Lung (tissue), 12 donors: ENCODE data around the gene PARP9. TPM values are rescaled to one million over a fixed set of nuclear protein-coding genes. Genes with fewer than 3 reads are reported as not detected.

Experiments
- ATAC-seq: fragments of 200-7000 bp; cut with Tn5 transposase; one replicate; pipeline ENCODE4 v1.9.1; 2020; ENCODE audit warnings: moderate number of reproducible peaks; ENCODE audit not compliant: insufficient read depth, low FRiP score
- DNase-seq, 3 donors: peaks; one replicate each; pipeline ENCODE4 v3.0.0-alpha.2; 2013 to 2017
- H3K27ac ChIP-seq, 2 donors: one replicate each; pipeline ENCODE4 v1.5.1; 2013; ENCODE audit warnings: mild to moderate bottlenecking in 2 of 2, moderate library complexity in 2 of 2, control low read depth in 1 of 2, inconsistent platforms in 1 of 2, low read depth in 1 of 2, low read length in 1 of 2
- H3K27me3 ChIP-seq, 3 donors: one replicate each; pipeline ENCODE4 v1.5.1; 2013; ENCODE audit warnings: low read length in 2 of 3; ENCODE audit not compliant: control insufficient read depth in 3 of 3, insufficient read depth in 3 of 3
- H3K36me3 ChIP-seq, 4 donors: one replicate each; pipeline ENCODE4 v1.5.1; 2013; ENCODE audit warnings: low read length in 4 of 4, mild to moderate bottlenecking in 1 of 4, moderate library complexity in 1 of 4; ENCODE audit not compliant: control insufficient read depth in 4 of 4, insufficient read depth in 4 of 4
- H3K4me1 ChIP-seq, 5 donors: one replicate each; pipeline ENCODE4 v1.5.1; 2013; ENCODE audit warnings: low read length in 5 of 5, mild to moderate bottlenecking in 2 of 5, moderate library complexity in 1 of 5; ENCODE audit not compliant: control insufficient read depth in 5 of 5, insufficient read depth in 5 of 5
- H3K4me3 ChIP-seq: one replicate; pipeline ENCODE4 v1.5.1; 2013; ENCODE audit warnings: mild to moderate bottlenecking, control low read depth, moderate library complexity
- H3K9ac ChIP-seq, 2 donors: one replicate each; pipeline ENCODE4 v1.5.1; 2013; ENCODE audit warnings: low read length in 2 of 2, control low read depth in 1 of 2; ENCODE audit not compliant: insufficient read depth in 1 of 2
- H3K9me3 ChIP-seq, 4 donors: one replicate each; pipeline ENCODE4 v1.5.1; 2013; ENCODE audit warnings: low read length in 3 of 4, mild to moderate bottlenecking in 1 of 4, moderate library complexity in 1 of 4; ENCODE audit not compliant: control insufficient read depth in 4 of 4, insufficient read depth in 3 of 4
- WGBS, 2 donors: extraction: QIAGEN DNeasy Blood & Tissue Kit; methylation state at CpG; one replicate each; pipeline ENCODE4 v1.1.7; 2013; 5-methylcytosine and 5-hydroxymethylcytosine counted together
- polyA plus RNA-seq, 2 donors: library from polyadenylated mRNA; stranded (reverse); fragments of 200-250 nt; gene quantifications; one replicate each; pipeline ENCODE4 v1.2.1, GENCODE V29; 2013
- total RNA-seq, 2 donors: library from RNA; depleted of rRNA in 1 of 2; stranded (reverse); fragments of >200 nt in 1 of 2; gene quantifications; one replicate each; pipeline ENCODE4 v1.2.1, GENCODE V29; 2014 to 2021
- TF ChIP-seq, protein P1 (sequence below): IDR thresholded peaks from 2 replicates; pipeline ENCODE4 v1.5.1; 2012; ENCODE audit warnings: mild to moderate bottlenecking; ENCODE audit errors: control extremely low read depth, extremely low read depth
- donor health status: control.
- donor health status: control.
- donor health status: Bipolar disorder and iron deficiency.
- donor health status: healthy.
- donor health status: DM: yes; HTN: yes; CAD: no.

The PARP9 gene
- total and polyA plus RNA-seq, 4 donors: 31.7 to 57.0 (median 41.5) TPM

DNA sequence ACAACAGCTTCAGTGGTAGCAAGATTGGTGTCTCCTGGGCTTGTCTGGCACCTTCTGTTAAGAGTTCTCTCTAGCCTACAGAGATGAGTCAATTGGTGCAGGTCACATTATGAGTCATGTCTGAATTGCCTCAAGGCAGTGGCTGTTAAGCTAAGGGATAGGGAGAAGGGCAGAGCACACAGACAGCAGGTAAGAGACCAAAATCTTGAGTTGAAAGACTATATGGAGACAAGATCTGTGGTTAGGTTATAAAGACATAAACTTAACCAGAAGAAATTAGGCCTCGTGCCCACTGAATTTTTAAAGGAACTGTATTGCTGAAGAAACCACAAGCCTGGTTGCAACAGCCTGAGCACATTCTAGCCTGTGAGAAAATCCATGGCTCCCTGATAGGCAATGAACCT, 30.2 kb downstream of the PARP9 start:
- DNase-seq: no peak
- TF ChIP-seq, protein P1, sequence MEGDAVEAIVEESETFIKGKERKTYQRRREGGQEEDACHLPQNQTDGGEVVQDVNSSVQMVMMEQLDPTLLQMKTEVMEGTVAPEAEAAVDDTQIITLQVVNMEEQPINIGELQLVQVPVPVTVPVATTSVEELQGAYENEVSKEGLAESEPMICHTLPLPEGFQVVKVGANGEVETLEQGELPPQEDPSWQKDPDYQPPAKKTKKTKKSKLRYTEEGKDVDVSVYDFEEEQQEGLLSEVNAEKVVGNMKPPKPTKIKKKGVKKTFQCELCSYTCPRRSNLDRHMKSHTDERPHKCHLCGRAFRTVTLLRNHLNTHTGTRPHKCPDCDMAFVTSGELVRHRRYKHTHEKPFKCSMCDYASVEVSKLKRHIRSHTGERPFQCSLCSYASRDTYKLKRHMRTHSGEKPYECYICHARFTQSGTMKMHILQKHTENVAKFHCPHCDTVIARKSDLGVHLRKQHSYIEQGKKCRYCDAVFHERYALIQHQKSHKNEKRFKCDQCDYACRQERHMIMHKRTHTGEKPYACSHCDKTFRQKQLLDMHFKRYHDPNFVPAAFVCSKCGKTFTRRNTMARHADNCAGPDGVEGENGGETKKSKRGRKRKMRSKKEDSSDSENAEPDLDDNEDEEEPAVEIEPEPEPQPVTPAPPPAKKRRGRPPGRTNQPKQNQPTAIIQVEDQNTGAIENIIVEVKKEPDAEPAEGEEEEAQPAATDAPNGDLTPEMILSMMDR: no peak
- peaks cover 8 to 52% (median 25%) of the 10 kb centered on the region in 4 donors for H3K36me3 ChIP-seq
- ATAC-seq: no peak
- H3K4me3 ChIP-seq: no peak overlapping the region
- H3K4me1 ChIP-seq: no peaks in the 10 kb centered on the region
- 37 to 53% methylated on average over 1 of the region's 1 CpG for WGBS, 2 donors
- no peaks in the 10 kb centered on the region for H3K9me3 ChIP-seq
- no peak overlapping the region for H3K27ac ChIP-seq
- H3K27me3 ChIP-seq: no peaks in the 10 kb centered on the region
- H3K9ac ChIP-seq: no peak overlapping the region

DNA sequence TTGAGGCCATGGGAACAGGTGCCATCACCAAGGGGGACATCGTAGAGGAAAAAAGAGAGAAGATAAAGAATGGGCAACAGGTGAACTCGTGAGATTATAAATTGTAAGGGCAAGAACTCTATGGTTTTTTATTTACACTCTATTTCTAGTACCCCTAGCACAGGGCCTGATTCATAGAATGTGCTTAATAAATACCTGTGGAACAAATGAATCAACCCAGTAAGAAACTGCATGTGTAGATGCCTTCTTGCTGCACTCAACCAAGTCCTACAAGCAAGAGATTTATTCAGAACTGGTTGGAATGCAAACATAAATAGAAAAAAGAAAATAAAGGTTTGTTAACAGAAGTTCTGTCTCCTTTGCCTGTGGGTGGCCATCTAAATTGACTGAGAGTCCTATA, 30.6 kb downstream of the PARP9 start:
- TF ChIP-seq, protein P1: no peak
- Histone ChIP-seq H3K9ac (no peak overlapping the region), H3K27ac (no peak overlapping the region)

DNA sequence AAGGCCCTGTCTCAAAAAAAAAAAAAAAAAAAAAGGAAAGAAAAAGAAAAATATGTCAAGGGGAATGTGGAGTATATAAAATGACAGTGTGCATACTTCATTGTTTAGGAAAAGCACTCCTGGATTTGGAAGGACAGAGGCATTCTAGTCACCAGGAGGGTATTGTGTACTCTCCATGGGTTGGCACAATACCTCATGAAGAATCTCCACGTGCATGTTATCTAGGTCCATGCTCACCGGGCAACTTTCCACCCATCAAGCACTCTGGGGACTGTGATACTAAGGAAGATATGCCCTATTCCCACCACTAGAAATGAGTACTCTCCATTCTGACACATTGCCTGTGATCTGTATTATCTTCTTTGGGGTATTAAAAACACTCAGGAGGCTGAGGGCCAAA, 33.9 kb downstream of the PARP9 start:
- DNase-seq (no peak), ATAC-seq (no peak)
- Histone ChIP-seq H3K9ac (no peak overlapping the region), H3K9me3 (no peaks in the 10 kb centered on the region), H3K36me3 (peaks cover 12 to 47% (median 24%) of the 10 kb centered on the region in 4 donors), H3K4me1 (no peaks in the 10 kb centered on the region), H3K27ac (no peak overlapping the region), H3K4me3 (no peak overlapping the region), H3K27me3 (no peaks in the 10 kb centered on the region)
- TF ChIP-seq, protein P1: no peak
- 81 to 88% methylated on average over 2 of the region's 2 CpGs for WGBS, 2 donors

More for the DNA sequence above, 30.6 kb downstream of the PARP9 start:
- Histone ChIP-seq H3K27me3 (no peaks in the 10 kb centered on the region), H3K4me1 (no peaks in the 10 kb centered on the region), H3K36me3 (peaks cover 8 to 52% (median 25%) of the 10 kb centered on the region in 4 donors), H3K9me3 (no peaks in the 10 kb centered on the region), H3K4me3 (no peak overlapping the region)
- DNase-seq (no peak), ATAC-seq (no peak)
- WGBS, 2 donors: 90 to 94% methylated on average over 2 of the region's 2 CpGs

DNA sequence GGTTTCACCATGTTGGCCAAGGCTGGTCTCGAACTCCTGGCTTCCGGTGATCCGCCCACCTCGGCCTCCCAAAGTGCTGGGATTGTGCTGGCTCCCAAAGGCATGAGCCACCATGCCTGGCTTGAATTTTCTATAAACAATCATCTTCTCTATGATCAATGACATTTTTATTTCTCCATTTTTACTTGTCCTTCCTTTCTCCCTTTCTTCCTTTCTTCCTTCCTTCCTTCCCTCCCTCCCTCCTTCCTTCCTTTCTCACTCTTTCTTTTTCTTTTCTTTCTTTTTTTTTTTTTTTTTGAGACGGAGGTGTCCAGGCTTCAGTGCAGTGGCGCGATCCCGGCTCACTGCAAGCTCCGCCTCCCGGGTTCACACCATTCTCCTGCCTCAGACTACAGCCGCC, 40.8 kb downstream of the PARP9 start:
- H3K4me1 ChIP-seq: no peaks in the 10 kb centered on the region
- ATAC-seq: no peak
- WGBS, 2 donors: 94 to 95% methylated on average over 11 of the region's 11 CpGs
- no peak for DNase-seq
- no peaks in the 10 kb centered on the region for H3K9me3 ChIP-seq
- H3K4me3 ChIP-seq: no peak overlapping the region
- no peak overlapping the region for H3K9ac ChIP-seq
- H3K27me3 ChIP-seq: no peaks in the 10 kb centered on the region
- H3K36me3 ChIP-seq: peaks cover 0 to 6% (median 5%) of the 10 kb centered on the region in 4 donors
- TF ChIP-seq, protein P1: no peak
- no peak overlapping the region for H3K27ac ChIP-seq
